Naive thymus-derived CD4-positive, alpha-beta T cell (primary cell): ENCODE data around the gene NEDD9. TPM values are rescaled to one million over a fixed set of nuclear protein-coding genes. Genes with fewer than 3 reads are reported as not detected.

ENCODE experiments used
- ATAC-seq: fragments of 150-1000 bp; cut with Tn5 transposase; 2 replicates; pipeline ENCODE4 v1.10.0; 2021; ENCODE audit warnings: mild to moderate bottlenecking, moderate library complexity
- CTCF ChIA-PET: fragments of 350-600 bp; sonication (Branson Sonifier 250); formaldehyde crosslinking; loops from one replicate; lab custom pipeline; 2021; ENCODE audit warnings: antibody characterized with exemption; lab: Charles Lee
- POLR2A ChIA-PET: fragments of 350-600 bp; sonication (Branson Sonifier 250); formaldehyde crosslinking; loops from one replicate; lab custom pipeline; 2021; ENCODE audit warnings: antibody characterized with exemption, inconsistent platforms; lab: Charles Lee
- DNase-seq, 9 donors: peaks; one replicate each; pipeline versions ENCODE4 v3.0.0 to v3.0.0-alpha.2; 2020 to 2022; ENCODE audit warnings: mixed read lengths in 1 of 9
- H3K27ac ChIP-seq: one replicate; pipeline ENCODE4 v1.7.0; 2013; ENCODE audit warnings: mild to moderate bottlenecking, low read depth, low read length, moderate library complexity
- H3K27me3 ChIP-seq, 2 donors: one replicate each; pipeline ENCODE4 v1.7.0; 2013; ENCODE audit warnings: low read length in 2 of 2, mild to moderate bottlenecking in 2 of 2, moderate library complexity in 2 of 2; ENCODE audit not compliant: control insufficient read depth in 2 of 2, insufficient read depth in 2 of 2
- H3K36me3 ChIP-seq, 3 experiments: 1 replicate in 2 of 3; 2 replicates in 1 of 3; pipeline ENCODE4 v1.7.0; 2013; ENCODE audit warnings: low read length in 3 of 3, mild to moderate bottlenecking in 3 of 3, moderate library complexity in 1 of 3; ENCODE audit not compliant: insufficient read depth in 3 of 3, control insufficient read depth in 2 of 3
- H3K4me1 ChIP-seq, 2 donors: one replicate each; pipeline ENCODE4 v1.7.0; 2013; ENCODE audit warnings: low read length in 2 of 2, mild to moderate bottlenecking in 2 of 2, moderate library complexity in 1 of 2; ENCODE audit not compliant: control insufficient read depth in 2 of 2, insufficient read depth in 2 of 2
- H3K4me3 ChIP-seq: 2 replicates; pipeline ENCODE4 v1.7.0; 2013; ENCODE audit warnings: mild to moderate bottlenecking, low read length
- H3K9me3 ChIP-seq, 3 experiments: 1 replicate in 2 of 3; 2 replicates in 1 of 3; pipeline ENCODE4 v1.7.0; 2013; ENCODE audit warnings: low read length in 3 of 3; ENCODE audit not compliant: control insufficient read depth in 2 of 3
- H3K27ac Mint-ChIP-seq, 9 donors: one replicate each; pipeline ENCODE4 v1.8.0; 2020 to 2022; ENCODE audit warnings: mixed read lengths in 9 of 9, mild to moderate bottlenecking in 8 of 9, moderate library complexity in 5 of 9, inconsistent platforms in 2 of 9
- H3K27me3 Mint-ChIP-seq, 5 donors: one replicate each; pipeline ENCODE4 v1.8.0; 2021 to 2022; ENCODE audit warnings: mixed read lengths in 5 of 5, mild to moderate bottlenecking in 1 of 5
- H3K36me3 Mint-ChIP-seq, 5 donors: one replicate each; pipeline ENCODE4 v1.8.0; 2020 to 2022; ENCODE audit warnings: mixed read lengths in 5 of 5, mild to moderate bottlenecking in 3 of 5, inconsistent platforms in 1 of 5
- H3K4me1 Mint-ChIP-seq, 7 donors: one replicate each; pipeline ENCODE4 v1.8.0; 2020 to 2022; ENCODE audit warnings: mixed read lengths in 7 of 7, mild to moderate bottlenecking in 3 of 7, inconsistent platforms in 1 of 7
- H3K4me3 Mint-ChIP-seq, 10 donors: one replicate each; pipeline ENCODE4 v1.8.0; 2020 to 2022; ENCODE audit warnings: mild to moderate bottlenecking in 10 of 10, mixed read lengths in 10 of 10, moderate library complexity in 6 of 10, inconsistent platforms in 2 of 10
- H3K9me3 Mint-ChIP-seq, 11 donors: one replicate each; pipeline ENCODE4 v1.8.0; 2020 to 2022; ENCODE audit warnings: mixed read lengths in 11 of 11, mild to moderate bottlenecking in 4 of 11, inconsistent platforms in 1 of 11, moderate library complexity in 1 of 11
- intact Hi-C, 2 donors: fragments of 100-400 bp; cut with micrococcal nuclease; formaldehyde crosslinking; loops; one replicate each; pipeline ENCODE4 v1.15.1; 2023
- polyA plus RNA-seq, 2 donors: library from polyadenylated mRNA; unstranded; fragments of 300-500 nt; fragmentation: Illumina TruSeq; gene quantifications; one replicate each; pipeline ENCODE4 v1.2.3, GENCODE V29; 2021
- total RNA-seq, 6 experiments: library from RNA in 5 of 6; stranded (reverse) in 5 of 6; gene quantifications; 1 replicate in 5 of 6; 2 replicates in 1 of 6; pipeline ENCODE4 v1.2.3 and lab custom pipeline; 2021 to 2026

NEDD9 gene
- total and polyA plus RNA-seq, 7 experiments from 2014 or later: 14.2 to 62.9 (median 35.4) TPM

- no peak for DNase-seq
- no peaks in the 10 kb centered on the region for H3K27me3 ChIP-seq
- H3K27ac ChIP-seq: no peak overlapping the region
- H3K9me3 ChIP-seq: no peaks in the 10 kb centered on the region
- H3K4me1 ChIP-seq: peaks cover 0 to 30% of the 10 kb centered on the region in 2 donors
- no peak overlapping the region for H3K4me3 Mint-ChIP-seq
- no peak overlapping the region for H3K4me3 ChIP-seq
- intact Hi-C loops: no loop called here
- ChIA-PET POLR2A (no interaction called here), CTCF (interaction anchor here (0.7 kb wide), 1 partner anchor 62 kb away, joined by 3 read pairs; no protein-coding TSS in a partner anchor)
- no peaks in the 10 kb centered on the region for H3K36me3 ChIP-seq
- H3K36me3 Mint-ChIP-seq: peaks cover 0 to 63% (median 38%) of the 10 kb centered on the region in 5 donors
- H3K9me3 Mint-ChIP-seq: no peaks in the 10 kb centered on the region
- H3K27me3 Mint-ChIP-seq: no peaks in the 10 kb centered on the region
- peak; percentile 85 for ATAC-seq
- peaks cover 17 to 75% (median 43%) of the 10 kb centered on the region in 7 donors for H3K4me1 Mint-ChIP-seq
- peak overlapping the region in 2 of 9 donors; percentile 44 to 59 for H3K27ac Mint-ChIP-seq
Measured at GRCh38 chr6:11207199-11207968, 25.1 kb downstream of the NEDD9 start.

- Histone ChIP-seq H3K4me1 (peaks cover 0 to 31% of the 10 kb centered on the region in 2 donors), H3K27me3 (no peaks in the 10 kb centered on the region), H3K9me3 (no peaks in the 10 kb centered on the region), H3K27ac (no peak overlapping the region), H3K36me3 (no peaks in the 10 kb centered on the region), H3K4me3 (no peak overlapping the region)
- Mint-ChIP-seq H3K4me1 (peaks cover 9 to 75% (median 41%) of the 10 kb centered on the region in 7 donors), H3K4me3 (no peak overlapping the region), H3K27ac (no peak overlapping the region), H3K27me3 (no peaks in the 10 kb centered on the region), H3K36me3 (peaks cover 0 to 58% (median 33%) of the 10 kb centered on the region in 5 donors), H3K9me3 (no peaks in the 10 kb centered on the region)
- ChIA-PET CTCF (no interaction called here), POLR2A (no interaction called here)
- no peak for DNase-seq
- intact Hi-C loops: no loop called here
- ATAC-seq: peak; percentile 63
Measured at GRCh38 chr6:11206576-11206975, 25.9 kb downstream of the NEDD9 start.

GRCh38 chr6:11204794-11205366 is 27.6 kb downstream of the NEDD9 start:
- no peaks in the 10 kb centered on the region for H3K36me3 ChIP-seq
- H3K4me1 ChIP-seq: peaks cover 2 to 31% of the 10 kb centered on the region in 2 donors
- H3K4me1 Mint-ChIP-seq: peaks cover 25 to 76% (median 49%) of the 10 kb centered on the region in 7 donors
- no peaks in the 10 kb centered on the region for H3K9me3 ChIP-seq
- POLR2A ChIA-PET: interaction anchor here (0.6 kb wide), 1 partner anchor 483 kb away, joined by 5 read pairs; no protein-coding TSS in a partner anchor
- no peak overlapping the region for H3K4me3 Mint-ChIP-seq
- H3K27me3 Mint-ChIP-seq: no peaks in the 10 kb centered on the region
- peaks cover 4 to 63% (median 36%) of the 10 kb centered on the region in 5 donors for H3K36me3 Mint-ChIP-seq
- no peak overlapping the region for H3K4me3 ChIP-seq
- DNase-seq (no peak), ATAC-seq (no peak)
- no peaks in the 10 kb centered on the region for H3K27me3 ChIP-seq
- H3K27ac ChIP-seq: no peak overlapping the region
- intact Hi-C loops: no loop called here
- CTCF ChIA-PET: no interaction called here
- no peaks in the 10 kb centered on the region for H3K9me3 Mint-ChIP-seq
- peak overlapping the region in 2 of 9 donors; percentile 41 to 49 for H3K27ac Mint-ChIP-seq

GRCh38 chr6:11204005-11204399 is 28.5 kb downstream of the NEDD9 start:
- DNase-seq (no peak), ATAC-seq (no peak)
- Histone ChIP-seq H3K4me1 (peaks cover 9 to 39% of the 10 kb centered on the region in 2 donors), H3K27me3 (no peaks in the 10 kb centered on the region), H3K4me3 (no peak overlapping the region), H3K9me3 (no peaks in the 10 kb centered on the region), H3K27ac (no peak overlapping the region), H3K36me3 (no peaks in the 10 kb centered on the region)
- CTCF ChIA-PET: interaction anchor here (0.7 kb wide), 1 partner anchor 346 kb away, joined by 3 read pairs; no protein-coding TSS in a partner anchor
- H3K27me3 Mint-ChIP-seq: no peaks in the 10 kb centered on the region
- peak overlapping the region in 4 of 9 donors; percentile 25 to 98 (median 80) for H3K27ac Mint-ChIP-seq
- peak overlapping the region in 1 of 10 donors; percentile 83 for H3K4me3 Mint-ChIP-seq
- intact Hi-C loops: no loop called here
- H3K4me1 Mint-ChIP-seq: peaks cover 34 to 75% (median 49%) of the 10 kb centered on the region in 7 donors
- H3K36me3 Mint-ChIP-seq: peaks cover 4 to 63% (median 37%) of the 10 kb centered on the region in 5 donors
- no peaks in the 10 kb centered on the region for H3K9me3 Mint-ChIP-seq
- POLR2A ChIA-PET: interaction anchor here (0.6 kb wide), 1 partner anchor 484 kb away, joined by 5 read pairs; no protein-coding TSS in a partner anchor

GRCh38 chr6:11203306-11204004 is 29.0 kb downstream of the NEDD9 start:
- POLR2A ChIA-PET: no interaction called here
- ATAC-seq (no peak), DNase-seq (no peak)
- H3K9me3 ChIP-seq: no peaks in the 10 kb centered on the region
- H3K27ac ChIP-seq: no peak overlapping the region
- H3K4me1 Mint-ChIP-seq: peaks cover 39 to 79% (median 54%) of the 10 kb centered on the region in 7 donors
- H3K4me3 ChIP-seq: no peak overlapping the region
- no peaks in the 10 kb centered on the region for H3K27me3 Mint-ChIP-seq
- peaks cover 6 to 67% (median 42%) of the 10 kb centered on the region in 5 donors for H3K36me3 Mint-ChIP-seq
- CTCF ChIA-PET: interaction anchor here (0.7 kb wide), 1 partner anchor 346 kb away, joined by 3 read pairs; no protein-coding TSS in a partner anchor
- H3K4me3 Mint-ChIP-seq: peak overlapping the region in 5 of 10 donors; percentile 1 to 83 (median 59)
- H3K27me3 ChIP-seq: no peaks in the 10 kb centered on the region
- no peaks in the 10 kb centered on the region for H3K9me3 Mint-ChIP-seq
- H3K27ac Mint-ChIP-seq: peak overlapping the region in 8 of 9 donors; percentile 18 to 98 (median 70)
- intact Hi-C loops: no loop called here
- no peaks in the 10 kb centered on the region for H3K36me3 ChIP-seq
- peaks cover 11 to 43% of the 10 kb centered on the region in 2 donors for H3K4me1 ChIP-seq
